Measurements from ENCODE around the gene KIF12.

Gene KIF12

GRCh38 chr9:114053246-114054005 is 45.7 kb downstream of the KIF12 start:
- Histone ChIP-seq H3K36me3 (ENCODE audit: control insufficient read depth, insufficient read depth, low read length) (no peaks in the 10 kb centered on the region), H2AFZ (no peak overlapping the region), H3K4me3 (ENCODE audit: low read depth, low read length) (no peak overlapping the region), H3K79me2 (no peaks in the 10 kb centered on the region), H3K4me1 (no peaks in the 10 kb centered on the region), H3K9me3 (ENCODE audit: control insufficient read depth, low read length) (no peaks in the 10 kb centered on the region), H3K9ac (no peak overlapping the region), H3K4me2 (ENCODE audit: low read length) (no peak overlapping the region), H3K27ac (no peak overlapping the region), H3K27me3 (ENCODE audit: control insufficient read depth, insufficient read depth, low read length) (no peaks in the 10 kb centered on the region)
- no peak for TF ChIP-seq CTCF (IDR thresholded peaks at IDR 0.05)

GRCh38 chr9:114051706-114052105 is 47.4 kb downstream of the KIF12 start:
- no peak overlapping the region for H3K4me3 ChIP-seq (ENCODE audit: low read depth, low read length)
- no peak overlapping the region for H3K27ac ChIP-seq
- no peaks in the 10 kb centered on the region for H3K9me3 ChIP-seq (ENCODE audit: control insufficient read depth, low read length)
- no peaks in the 10 kb centered on the region for H3K4me1 ChIP-seq
- H3K36me3 ChIP-seq (ENCODE audit: control insufficient read depth, insufficient read depth, low read length), result no peaks in the 10 kb centered on the region
- H3K9ac ChIP-seq, result no peak overlapping the region
- TF ChIP-seq CTCF (IDR thresholded peaks at IDR 0.05), result no peak
- no peak overlapping the region for H3K4me2 ChIP-seq (ENCODE audit: low read length)
- no peaks in the 10 kb centered on the region for H3K27me3 ChIP-seq (ENCODE audit: control insufficient read depth, insufficient read depth, low read length)
- no peaks in the 10 kb centered on the region for H3K79me2 ChIP-seq
- H2AFZ ChIP-seq, result no peak overlapping the region

- Histone ChIP-seq H3K9ac (no peak overlapping the region), H3K79me2 (no peaks in the 10 kb centered on the region), H3K27ac (no peak overlapping the region), H3K27me3 (ENCODE audit: control insufficient read depth, insufficient read depth, low read length) (no peaks in the 10 kb centered on the region), H3K4me2 (ENCODE audit: low read length) (no peak overlapping the region), H2AFZ (no peak overlapping the region), H3K4me3 (ENCODE audit: low read depth, low read length) (no peak overlapping the region), H3K4me1 (no peaks in the 10 kb centered on the region), H3K36me3 (ENCODE audit: control insufficient read depth, insufficient read depth, low read length) (no peaks in the 10 kb centered on the region), H3K9me3 (ENCODE audit: control insufficient read depth, low read length) (no peaks in the 10 kb centered on the region)
- TF ChIP-seq CTCF (IDR thresholded peaks at IDR 0.05), result no peak
Observed at GRCh38 chr9:114051281-114051680, 47.8 kb downstream of the KIF12 start.

- no peaks in the 10 kb centered on the region for H3K27me3 ChIP-seq (ENCODE audit: control insufficient read depth, insufficient read depth, low read length)
- H3K79me2 ChIP-seq, result no peaks in the 10 kb centered on the region
- H3K4me3 ChIP-seq (ENCODE audit: low read depth, low read length), result no peak overlapping the region
- H3K4me2 ChIP-seq (ENCODE audit: low read length), result no peak overlapping the region
- H3K9me3 ChIP-seq (ENCODE audit: control insufficient read depth, low read length), result no peaks in the 10 kb centered on the region
- H3K27ac ChIP-seq, result no peak overlapping the region
- no peaks in the 10 kb centered on the region for H3K4me1 ChIP-seq
- H3K9ac ChIP-seq, result no peak overlapping the region
- H3K36me3 ChIP-seq (ENCODE audit: control insufficient read depth, insufficient read depth, low read length), result no peaks in the 10 kb centered on the region
- H2AFZ ChIP-seq, result no peak overlapping the region
- TF ChIP-seq CTCF (IDR thresholded peaks at IDR 0.05), result no peak
Observed at GRCh38 chr9:114050646-114051045, 48.4 kb downstream of the KIF12 start.

- no peaks in the 10 kb centered on the region for H3K9me3 ChIP-seq (ENCODE audit: control insufficient read depth, low read length)
- no peak overlapping the region for H3K9ac ChIP-seq
- no peaks in the 10 kb centered on the region for H3K4me1 ChIP-seq
- H3K27ac ChIP-seq, result no peak overlapping the region
- no peaks in the 10 kb centered on the region for H3K27me3 ChIP-seq (ENCODE audit: control insufficient read depth, insufficient read depth, low read length)
- no peaks in the 10 kb centered on the region for H3K36me3 ChIP-seq (ENCODE audit: control insufficient read depth, insufficient read depth, low read length)
- TF ChIP-seq CTCF (IDR thresholded peaks at IDR 0.05), result no peak
- no peak overlapping the region for H2AFZ ChIP-seq
- no peak overlapping the region for H3K4me3 ChIP-seq (ENCODE audit: low read depth, low read length)
- H3K4me2 ChIP-seq (ENCODE audit: low read length), result no peak overlapping the region
- H3K79me2 ChIP-seq, result no peaks in the 10 kb centered on the region
Observed at GRCh38 chr9:114050226-114050568, 48.9 kb downstream of the KIF12 start.
